IMR-90 (cell line): ENCODE results near the gene LIN7C. TPM values are rescaled to one million over a fixed set of nuclear protein-coding genes. Genes with fewer than 3 reads are reported as not detected.

Experiments
- ATAC-seq: fragments of 200-7000 bp; cut with Tn5 transposase; 2 replicates; pipeline ENCODE4 v1.9.1; 2020; ENCODE audit warnings: low read depth, mild to moderate bottlenecking, moderate library complexity
- BruUV-seq: library from RNA; stranded (reverse); fragments of 400-500 nt; replicated peaks from 2 replicates; lab custom pipeline; 2021; lab: Mats Ljungman, UMichigan
- CTCF ChIA-PET: fragments of 300-600 bp; formaldehyde crosslinking; extraction: SDS; loops from one replicate; lab custom pipeline; 2021; ENCODE audit warnings: antibody characterized with exemption; lab: Yijun Ruan, JAX
- POLR2A ChIA-PET: fragments of 300-600 bp; sonication (Branson Sonifier 250); formaldehyde crosslinking; loops from one replicate; lab custom pipeline; 2022; ENCODE audit warnings: antibody characterized with exemption; ENCODE audit not compliant: unreplicated experiment; lab: Charles Lee
- DNase-seq: peaks from one replicate; pipeline ENCODE4 v3.0.0; 2013
- H2AFZ ChIP-seq: replicated peaks from 2 replicates; pipeline ENCODE3; 2013; ENCODE audit warnings: low read length, mild to moderate bottlenecking; ENCODE audit not compliant: poor library complexity
- H2AK5ac ChIP-seq: 2 replicates; pipeline ENCODE4 v1.6.1; 2013; ENCODE audit warnings: low read depth, low read length, inconsistent platforms
- H2AK9ac ChIP-seq: replicated peaks from 2 replicates; pipeline ENCODE3; 2013; ENCODE audit warnings: mild to moderate bottlenecking, low read depth, low read length, moderate library complexity; ENCODE audit not compliant: poor library complexity
- H2BK120ac ChIP-seq: 2 replicates; pipeline ENCODE4 v1.6.1; 2013; ENCODE audit warnings: low read depth, low read length, inconsistent platforms
- H2BK15ac ChIP-seq: 3 replicates; pipeline ENCODE4 v1.6.1; 2013; ENCODE audit warnings: low read depth, low read length, inconsistent platforms
- H2BK20ac ChIP-seq: 2 replicates; pipeline ENCODE4 v1.6.1; 2013; ENCODE audit warnings: low read depth, mild to moderate bottlenecking, inconsistent platforms, low read length, moderate library complexity
- H2BK5ac ChIP-seq: 2 replicates; pipeline ENCODE4 v1.6.1; 2013; ENCODE audit warnings: mild to moderate bottlenecking, low read depth, low read length, inconsistent platforms; ENCODE audit not compliant: poor library complexity, severe bottlenecking
- H3K14ac ChIP-seq: replicated peaks from 2 replicates; pipeline ENCODE4 v1.6.1; 2013; ENCODE audit warnings: low read depth, low read length, inconsistent platforms
- H3K18ac ChIP-seq: 2 replicates; pipeline ENCODE4 v1.6.1; 2013; ENCODE audit warnings: low read depth, low read length, control low read depth
- H3K23ac ChIP-seq: 2 replicates; pipeline ENCODE4 v1.6.1; 2013; ENCODE audit warnings: low read depth, low read length, inconsistent platforms
- H3K27ac ChIP-seq: 2 replicates; pipeline ENCODE4 v1.5.1; 2013; ENCODE audit warnings: mild to moderate bottlenecking, control low read depth, low read length; ENCODE audit not compliant: insufficient read depth
- H3K27me3 ChIP-seq: 2 replicates; pipeline ENCODE4 v1.6.1; 2013; ENCODE audit warnings: low read length; ENCODE audit not compliant: control insufficient read depth, insufficient read depth
- H3K36me3 ChIP-seq: 2 replicates; pipeline ENCODE4 v1.6.1; 2013; ENCODE audit warnings: low read length, mixed read lengths; ENCODE audit not compliant: control insufficient read depth, insufficient read depth
- H3K4ac ChIP-seq: 2 replicates; pipeline ENCODE4 v1.6.1; 2013; ENCODE audit warnings: low read depth, low read length, inconsistent platforms
- H3K4me1 ChIP-seq: 2 replicates; pipeline ENCODE4 v1.6.1; 2013; ENCODE audit warnings: low read length, mixed read lengths; ENCODE audit not compliant: control insufficient read depth, insufficient read depth
- H3K4me2 ChIP-seq: 2 replicates; pipeline ENCODE4 v1.6.1; 2013; ENCODE audit warnings: low read depth, mild to moderate bottlenecking, control low read depth, low read length, moderate library complexity
- H3K4me3 ChIP-seq: 2 replicates; pipeline ENCODE4 v1.5.1; 2013; ENCODE audit warnings: low read depth, mild to moderate bottlenecking, control low read depth, low read length, moderate library complexity; ENCODE audit not compliant: insufficient read depth
- H3K56ac ChIP-seq: 2 replicates; pipeline ENCODE4 v1.6.1; 2013; ENCODE audit warnings: low read length, inconsistent platforms; ENCODE audit not compliant: insufficient read depth; ENCODE audit errors: extremely low read depth
- H3K79me1 ChIP-seq, 2 experiments: 2 replicates each; pipeline ENCODE4 v1.6.1; 2013; ENCODE audit warnings: low read length in 2 of 2, inconsistent platforms in 1 of 2, low read depth in 1 of 2
- H3K9ac ChIP-seq: 2 replicates; pipeline ENCODE4 v1.6.1; 2013; ENCODE audit warnings: low read depth, low read length, control low read depth
- H3K9me1 ChIP-seq: 2 replicates; pipeline ENCODE4 v1.6.1; 2013; ENCODE audit warnings: low read length, inconsistent platforms; ENCODE audit not compliant: insufficient read depth
- H3K9me3 ChIP-seq: 2 replicates; pipeline ENCODE4 v1.6.1; 2013; ENCODE audit warnings: low read length; ENCODE audit not compliant: control insufficient read depth, insufficient read depth
- H4K20me1 ChIP-seq: 2 replicates; pipeline ENCODE4 v1.6.1; 2013; ENCODE audit warnings: low read length, inconsistent platforms; ENCODE audit not compliant: insufficient read depth
- H4K5ac ChIP-seq: 2 replicates; pipeline ENCODE4 v1.6.1; 2013; ENCODE audit warnings: mild to moderate bottlenecking, low read depth, low read length, control low read depth
- H4K8ac ChIP-seq, 2 experiments: 2 replicates each; pipeline ENCODE4 v1.6.1; 2013; ENCODE audit warnings: low read depth in 2 of 2, low read length in 2 of 2, control low read depth in 1 of 2, inconsistent platforms in 1 of 2
- H4K91ac ChIP-seq: 2 replicates; pipeline ENCODE4 v1.6.1; 2013; ENCODE audit warnings: low read depth, low read length, inconsistent platforms; ENCODE audit not compliant: insufficient read depth
- BHLHE40 ChIP-seq: fragments of 150-350 bp; IDR thresholded peaks from 2 replicates; pipeline ENCODE4 v1.6.1; 2016; ENCODE audit warnings: mild to moderate bottlenecking, low read depth, low read length
- CEBPB ChIP-seq: IDR thresholded peaks from 2 replicates; pipeline ENCODE4 v1.6.1; 2012; ENCODE audit warnings: low read depth, low read length, improper control_type of control experiment
- CHD1 ChIP-seq: IDR thresholded peaks from 2 replicates; pipeline ENCODE4 v1.6.1; 2012; ENCODE audit warnings: low read depth, low read length, improper control_type of control experiment
- CTCF ChIP-seq: conservative IDR thresholded peaks from 2 replicates; pipeline ENCODE4 v1.5.1; 2012; ENCODE audit warnings: mild to moderate bottlenecking, low read depth, low read length, improper control_type of control experiment
- ELK1 ChIP-seq: fragments of 150-350 bp; IDR thresholded peaks from 2 replicates; pipeline ENCODE4 v1.6.1; 2016; ENCODE audit warnings: low read depth, mild to moderate bottlenecking, low read length, moderate library complexity, borderline replicate concordance
- FOS ChIP-seq: fragments of 150-350 bp; IDR thresholded peaks from 2 replicates; pipeline ENCODE4 v1.6.1; 2016; ENCODE audit warnings: low read depth, low read length
- MAFK ChIP-seq: IDR thresholded peaks from 2 replicates; pipeline ENCODE4 v1.6.1; 2012; ENCODE audit warnings: low read depth, low read length, improper control_type of control experiment
- MAZ ChIP-seq: IDR thresholded peaks from 2 replicates; pipeline ENCODE4 v1.6.1; 2012; ENCODE audit warnings: low read depth, mild to moderate bottlenecking, low read length, improper control_type of control experiment, moderate library complexity, borderline replicate concordance
- MXI1 ChIP-seq: IDR thresholded peaks from 2 replicates; pipeline ENCODE4 v1.6.1; 2012; ENCODE audit warnings: low read depth, mild to moderate bottlenecking, low read length, moderate library complexity, borderline replicate concordance
- NFE2L2 ChIP-seq: fragments of 150-350 bp; IDR thresholded peaks from 2 replicates; pipeline ENCODE4 v1.6.1; 2016; ENCODE audit warnings: low read depth, mild to moderate bottlenecking, low read length
- POLR2A ChIP-seq: IDR thresholded peaks from 2 replicates; pipeline ENCODE4 v1.6.1; 2012; ENCODE audit warnings: mild to moderate bottlenecking, low read depth, low read length
- RAD21 ChIP-seq: IDR thresholded peaks from 2 replicates; pipeline ENCODE4 v1.6.1; 2012; ENCODE audit warnings: low read length, improper control_type of control experiment
- RCOR1 ChIP-seq: IDR thresholded peaks from 2 replicates; pipeline ENCODE4 v1.6.1; 2012; ENCODE audit warnings: mild to moderate bottlenecking, low read length, improper control_type of control experiment; ENCODE audit not compliant: insufficient replicate concordance
- RFX5 ChIP-seq: IDR thresholded peaks from 2 replicates; pipeline ENCODE4 v1.8.0; 2012; ENCODE audit warnings: low read depth, mild to moderate bottlenecking, low read length, moderate library complexity
- SMC3 ChIP-seq: fragments of 150-350 bp; IDR thresholded peaks from 2 replicates; pipeline ENCODE4 v1.6.1; 2016; ENCODE audit warnings: low read depth, mild to moderate bottlenecking, antibody characterized with exemption, low read length, moderate library complexity
- WGBS, 2 experiments: methylation state at CpG; one replicate each; pipeline versions ENCODE4 v1.1.5 to v1.1.7; 2013; ENCODE audit warnings: missing lambda C conversion rate in 2 of 2; ENCODE audit not compliant: insufficient read length in 1 of 2; ENCODE audit errors: extremely low coverage in 2 of 2; 5-methylcytosine and 5-hydroxymethylcytosine counted together
- dilution Hi-C: fragments of 300-500 bp; cut with HindIII; formaldehyde crosslinking; loops from one replicate; pipeline ENCODE4 v1.14.3; 2018; ENCODE audit warnings: low sequenced_read_pairs; ENCODE audit not compliant: unreplicated experiment
- in situ Hi-C: fragments of 300-500 bp; cut with MboI; formaldehyde crosslinking; loops from 3 replicates; pipeline ENCODE4 v1.14.3; 2019; ENCODE audit warnings: low sequenced_read_pairs, inconsistent platforms, mixed read lengths
- intact Hi-C: fragments of 100-400 bp; cut with micrococcal nuclease; formaldehyde crosslinking; loops from 2 replicates; pipeline ENCODE4 v1.10.0; 2022
- polyA plus RNA-seq, 3 experiments: library from polyadenylated mRNA; depleted of rRNA; stranded (reverse); fragments of >200 nt; gene quantifications; 2 replicates each; pipeline ENCODE4 v1.2.3, GENCODE V29; 2012; ENCODE audit warnings: low replicate concordance in 1 of 3
- total RNA-seq: library from RNA; depleted of rRNA; stranded (reverse); fragments of >200 nt; gene quantifications from 2 replicates; pipeline ENCODE4 v1.2.3, GENCODE V29; 2012
- TF ChIP-seq, protein P1 (sequence below): fragments of 150-350 bp; IDR thresholded peaks from 2 replicates; pipeline ENCODE4 v1.6.1; 2017; ENCODE audit warnings: mild to moderate bottlenecking, antibody characterized with exemption, low read length, low read depth

Gene LIN7C
- total and polyA plus RNA-seq, 2 of the 4 experiments (the other 2 are of a cell fraction) = 12.2 to 25.5 TPM

DNA sequence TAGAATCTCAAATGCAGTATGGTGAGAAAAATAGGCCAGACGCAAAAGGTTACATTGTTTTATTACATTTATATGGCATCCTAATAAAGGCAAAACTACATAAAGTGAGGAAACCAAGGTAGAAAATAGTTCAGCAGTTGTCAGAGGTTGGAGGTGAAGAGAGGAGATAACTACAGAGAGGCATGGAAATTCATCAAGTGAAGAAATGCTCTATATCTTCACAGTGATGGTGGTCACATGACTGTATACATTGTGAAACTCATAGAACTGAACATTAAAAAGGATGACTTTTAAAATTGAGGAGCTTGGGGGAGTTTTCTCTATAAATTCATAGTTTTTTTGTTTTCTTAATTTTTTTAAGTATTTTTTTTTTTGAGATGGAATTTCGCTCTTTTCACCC is 48.4 kb downstream of the LIN7C start:
- CTCF ChIA-PET = interaction anchor here (0.6 kb wide), 1 partner anchor 28 kb away, joined by 3 read pairs; no protein-coding TSS in a partner anchor
- Histone ChIP-seq H3K9me3 (no peaks in the 10 kb centered on the region), H3K18ac (no peak overlapping the region), H3K4ac (no peak overlapping the region), H3K23ac (no peak overlapping the region), H3K9ac (no peak overlapping the region), H4K5ac (no peak overlapping the region), H4K8ac (no peak overlapping the region), H2BK15ac (no peak overlapping the region), H4K20me1 (no peaks in the 10 kb centered on the region), H4K91ac (no peak overlapping the region), H3K9me1 (no peaks in the 10 kb centered on the region; the same call in 1 of the 2 replicates), H3K4me3 (no peak overlapping the region), H3K14ac (no peak overlapping the region), H3K56ac (no peak overlapping the region), H2AK9ac (no peak overlapping the region), H2BK120ac (no peak overlapping the region), H2AK5ac (no peak overlapping the region), H2AFZ (no peak overlapping the region), H3K4me2 (no peak overlapping the region), H2BK20ac (no peak overlapping the region), H3K27me3 (no peaks in the 10 kb centered on the region), H3K36me3 (no peaks in the 10 kb centered on the region), H3K4me1 (peaks cover 3% of the 10 kb centered on the region; the same call in 1 of the 2 replicates), H3K27ac (no peak overlapping the region), H2BK5ac (no peak overlapping the region), H3K79me1 (peaks cover 0 to 18% of the 10 kb centered on the region in 2 experiments; a peak in 2 of 4 replicates)
- TF ChIP-seq CHD1 (no peak), RAD21 (no peak), POLR2A (no peak), ELK1 (no peak), CTCF (no peak), MXI1 (no peak), RCOR1 (no peak), FOS (no peak), CEBPB (no peak), RFX5 (no peak), MAZ (no peak), MAFK (no peak), NFE2L2 (no peak), SMC3 (no peak), BHLHE40 (no peak)
- TF ChIP-seq, protein P1, sequence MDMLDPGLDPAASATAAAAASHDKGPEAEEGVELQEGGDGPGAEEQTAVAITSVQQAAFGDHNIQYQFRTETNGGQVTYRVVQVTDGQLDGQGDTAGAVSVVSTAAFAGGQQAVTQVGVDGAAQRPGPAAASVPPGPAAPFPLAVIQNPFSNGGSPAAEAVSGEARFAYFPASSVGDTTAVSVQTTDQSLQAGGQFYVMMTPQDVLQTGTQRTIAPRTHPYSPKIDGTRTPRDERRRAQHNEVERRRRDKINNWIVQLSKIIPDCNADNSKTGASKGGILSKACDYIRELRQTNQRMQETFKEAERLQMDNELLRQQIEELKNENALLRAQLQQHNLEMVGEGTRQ = no peak
- DNase-seq (no peak), ATAC-seq (no peak)
- in situ Hi-C loops (no loop called here), intact Hi-C loops (no loop called here), dilution Hi-C loops (no loop called here)
- POLR2A ChIA-PET = no interaction called here
- WGBS, 2 experiments = no CpG with 5 or more reads among the region's 2 CpGs
- BruUV-seq = no TSS peak
